NCI-H69 (cell line): Measurements from ENCODE around the gene IGF2BP2.
"Not testable (repeated sequence)": the region's sequence is repeated elsewhere in the genome, so short reads cannot be mapped to it uniquely, and the experiment has no call there.

Experiments
- DNase-seq: peaks from one replicate; lab custom pipeline; 2025; lab: John Stamatoyannopoulos, UW

The IGF2BP2 gene

DNA sequence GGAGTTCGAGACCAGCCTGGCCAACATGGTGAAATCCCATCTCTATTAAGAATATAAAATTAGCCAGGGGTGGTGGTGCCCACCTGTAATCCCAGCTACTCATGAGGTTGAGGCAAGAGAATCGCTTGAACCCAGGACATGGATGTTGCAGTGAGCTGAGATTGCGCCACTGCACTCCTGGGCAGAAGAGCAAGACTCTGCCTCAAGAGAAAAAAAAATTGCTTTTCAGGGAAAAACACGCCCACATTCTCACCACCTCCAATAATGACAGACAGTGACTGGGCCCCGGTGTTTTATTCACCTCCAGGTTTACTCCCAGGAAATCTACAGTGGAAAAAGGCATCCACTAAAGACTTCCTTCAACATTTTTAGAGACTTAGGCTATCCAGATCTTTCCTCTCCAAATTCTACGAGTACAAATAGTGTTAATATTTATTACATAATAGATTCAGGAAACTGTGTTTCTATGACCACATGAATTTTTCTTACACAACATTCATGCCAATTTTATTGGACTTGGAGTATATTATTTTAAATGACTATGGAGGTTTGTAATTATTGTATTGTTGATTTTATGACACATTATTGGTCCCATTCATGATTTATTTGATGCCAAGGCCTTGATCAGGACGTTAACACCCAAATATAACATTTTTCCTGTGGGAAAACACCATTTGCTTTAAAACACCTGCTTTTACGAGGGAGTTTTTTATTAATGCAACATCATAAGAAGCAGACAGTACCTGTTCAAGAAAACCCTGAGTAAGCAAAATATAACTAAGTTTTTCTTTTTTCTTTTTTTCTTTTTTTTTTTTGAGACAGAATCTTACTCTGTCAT is 26.6 kb downstream of the IGF2BP2 start:
- DNase-seq = no peak

DNA sequence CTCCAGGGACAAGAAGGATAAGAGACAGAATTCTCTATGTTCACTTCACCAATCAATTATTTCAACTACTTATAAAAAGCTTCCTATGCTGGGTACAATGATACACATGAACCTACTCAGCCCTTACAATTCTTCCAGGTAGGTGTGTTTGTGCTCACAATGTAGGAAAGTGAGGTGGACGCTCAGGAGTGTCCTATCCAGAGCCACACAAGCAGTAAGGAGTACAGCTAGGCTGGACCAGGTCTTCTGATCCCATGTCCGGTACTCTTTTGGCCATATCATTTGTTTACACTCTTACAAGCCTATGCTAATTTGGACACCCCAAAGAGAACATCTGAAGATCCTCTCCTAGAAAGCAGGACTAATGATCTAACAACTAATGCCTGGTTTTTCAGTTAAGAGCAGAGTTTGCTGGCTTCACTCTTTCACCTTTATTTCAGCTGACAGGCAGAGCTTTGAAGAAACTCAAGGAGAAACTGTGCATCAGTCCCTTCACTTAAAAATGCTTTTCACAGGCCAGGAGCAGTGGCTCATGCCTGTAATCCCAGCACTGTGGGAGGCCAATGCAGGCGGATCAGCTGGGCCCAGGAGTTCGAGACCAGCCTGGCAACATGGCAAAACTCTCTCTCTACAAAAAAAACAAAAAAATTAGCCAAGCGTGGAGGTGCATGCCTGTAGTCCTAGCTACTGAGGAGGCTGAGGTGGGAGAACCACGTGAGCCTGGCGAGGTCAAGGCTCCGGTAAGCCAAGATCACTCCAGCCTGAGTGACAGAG is 27.5 kb downstream of the IGF2BP2 start:
- no peak for DNase-seq

DNA sequence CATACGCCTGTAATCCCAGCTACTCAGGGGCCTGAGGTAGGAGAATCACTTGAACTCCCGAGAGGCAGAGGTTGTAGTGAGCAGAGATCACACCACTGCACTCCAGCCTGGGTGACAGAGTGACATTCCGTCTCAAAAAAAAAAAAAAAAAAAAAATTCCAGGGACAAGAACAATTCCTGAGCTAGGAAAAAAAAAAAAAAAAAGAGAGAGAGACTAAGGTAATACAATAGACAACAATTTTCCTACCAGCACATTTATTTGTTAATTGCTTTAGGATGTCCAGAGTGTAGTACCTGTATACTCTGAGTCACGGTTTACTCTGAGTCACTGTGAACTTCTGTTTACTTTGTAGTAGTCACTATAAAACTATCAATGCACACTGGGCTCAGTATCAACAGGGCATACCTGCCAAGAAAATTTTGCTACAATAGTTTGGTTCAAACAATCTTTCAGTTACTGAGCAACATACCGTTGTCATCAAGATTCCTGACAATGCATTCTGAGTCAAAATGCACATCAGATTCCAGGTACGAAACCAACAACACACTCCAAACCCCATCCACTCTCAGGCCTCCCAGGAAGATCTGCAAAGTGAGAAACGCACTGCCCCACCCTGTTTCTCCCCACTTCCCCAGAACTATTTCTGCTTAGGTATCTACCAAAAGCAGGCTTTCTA is 28.3 kb downstream of the IGF2BP2 start:
- peak; percentile 51 for DNase-seq

DNA sequence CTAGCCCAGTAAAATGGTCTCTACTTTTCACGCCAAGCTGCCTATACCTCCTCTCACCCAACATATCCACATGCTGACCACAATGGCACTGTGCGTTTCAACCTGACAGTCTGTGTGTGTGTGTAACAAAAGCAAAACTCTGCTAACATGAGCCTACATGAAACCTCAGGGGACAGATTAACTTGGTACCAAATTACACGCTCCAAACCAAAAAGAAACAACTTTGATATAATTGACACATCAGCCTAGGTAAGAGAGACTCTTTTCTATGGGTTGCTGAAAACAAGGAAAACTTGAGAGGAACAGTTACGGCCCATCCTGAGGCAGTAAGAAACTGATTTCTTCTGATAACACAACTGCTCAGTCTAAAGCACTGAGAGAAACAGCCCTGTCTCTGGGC is 31.5 kb downstream of the IGF2BP2 start:
- no peak for DNase-seq

DNA sequence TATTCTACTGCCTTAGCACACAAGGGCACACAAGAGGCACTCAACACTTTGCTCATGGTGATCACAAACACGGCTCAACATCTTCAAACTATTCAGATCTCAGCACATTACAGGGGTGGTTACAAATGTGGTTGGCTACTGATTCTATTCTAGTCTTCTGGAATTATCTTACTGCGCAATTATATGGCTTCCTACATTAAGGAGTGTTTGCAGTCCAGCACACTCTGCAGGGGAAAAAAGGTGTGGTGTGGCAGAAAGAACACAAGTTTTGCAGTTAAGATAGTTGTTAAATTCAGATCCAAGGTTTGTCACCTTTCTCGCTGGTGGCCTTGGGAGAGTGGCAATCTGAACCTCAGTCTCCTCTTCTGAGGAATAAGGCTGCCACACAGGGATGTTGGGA is 31.9 kb downstream of the IGF2BP2 start:
- no peak for DNase-seq

DNA sequence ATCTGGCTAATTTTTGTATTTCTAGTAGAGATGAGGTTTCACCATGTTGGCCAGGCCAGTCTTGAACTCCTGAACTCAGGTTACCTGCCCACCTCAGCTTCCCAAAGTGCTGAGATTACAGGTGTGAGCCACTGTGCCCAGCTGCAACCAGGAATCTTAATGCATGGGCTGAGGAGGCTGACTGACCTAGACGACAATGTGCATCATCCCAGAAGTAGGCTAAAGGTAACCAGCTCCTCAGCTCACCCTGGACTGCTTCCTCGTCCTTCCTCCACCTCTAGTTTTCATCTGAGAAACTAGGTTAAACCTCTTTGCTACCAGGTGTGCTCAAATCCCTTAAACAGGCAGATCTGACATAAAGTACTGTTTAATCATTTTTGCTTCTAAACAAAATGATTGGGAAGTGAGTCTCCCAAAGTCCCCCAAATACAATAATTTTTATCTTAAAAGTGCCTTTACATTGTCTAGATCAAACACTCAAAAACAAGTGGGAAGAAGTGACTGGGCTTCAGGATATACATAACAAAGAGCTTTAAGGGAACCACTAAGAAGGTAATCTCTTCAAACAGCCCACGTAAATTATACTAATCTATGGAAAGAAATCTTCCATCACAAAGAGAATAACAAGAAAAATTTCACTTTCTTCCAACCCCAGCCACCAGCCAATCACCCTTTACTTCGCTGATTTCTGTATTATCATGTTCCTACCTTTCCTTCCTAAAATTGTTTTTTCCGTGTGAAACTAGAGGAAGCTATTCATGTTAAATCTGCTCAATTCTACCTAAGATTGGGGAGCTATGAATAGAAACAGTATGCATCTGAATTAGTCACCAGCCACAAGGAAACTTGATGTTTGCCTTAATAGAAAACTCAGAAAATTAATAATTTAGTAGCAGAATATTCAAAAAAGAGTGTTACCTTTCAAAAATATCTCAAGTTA is 34.7 kb downstream of the IGF2BP2 start:
- DNase-seq = no peak

DNA sequence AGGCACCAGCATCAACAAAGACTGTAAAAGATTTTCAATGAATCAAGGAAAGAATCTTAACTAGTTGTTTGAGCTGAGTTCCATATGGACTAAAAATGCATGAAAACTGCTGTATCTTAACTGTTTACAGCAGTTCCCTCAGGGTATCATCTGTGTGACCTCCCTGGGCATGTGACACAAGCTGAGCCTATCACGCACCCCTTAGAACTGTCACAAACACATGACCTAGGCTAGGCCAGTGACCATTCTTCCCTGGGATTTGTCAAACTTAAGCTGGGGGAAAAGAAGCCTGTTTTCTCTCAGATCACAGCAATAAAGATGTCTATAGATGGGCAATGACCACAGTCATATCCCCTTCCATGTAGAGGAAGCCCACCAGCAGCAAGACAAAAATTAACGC is 35.7 kb downstream of the IGF2BP2 start:
- no peak for DNase-seq

DNA sequence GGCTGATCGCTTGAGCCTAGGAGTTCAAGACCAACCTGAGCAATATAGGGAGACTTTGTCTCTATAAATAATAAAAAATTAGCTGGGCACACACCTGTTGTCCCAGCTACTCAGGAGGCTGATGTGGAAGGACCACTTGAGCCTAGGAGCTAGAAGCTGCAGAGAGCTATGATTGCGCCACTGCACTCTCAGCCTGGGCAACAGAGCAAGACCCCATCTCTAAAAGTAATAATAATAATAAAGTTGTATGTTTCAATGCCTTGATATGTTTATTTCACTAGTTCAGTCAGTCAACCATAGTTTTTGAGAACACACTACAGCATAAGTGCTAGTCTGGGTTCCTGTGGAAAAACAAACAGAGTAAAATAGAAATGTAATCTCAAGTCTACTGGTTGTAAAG is 36.5 kb downstream of the IGF2BP2 start:
- DNase-seq = no peak

DNA sequence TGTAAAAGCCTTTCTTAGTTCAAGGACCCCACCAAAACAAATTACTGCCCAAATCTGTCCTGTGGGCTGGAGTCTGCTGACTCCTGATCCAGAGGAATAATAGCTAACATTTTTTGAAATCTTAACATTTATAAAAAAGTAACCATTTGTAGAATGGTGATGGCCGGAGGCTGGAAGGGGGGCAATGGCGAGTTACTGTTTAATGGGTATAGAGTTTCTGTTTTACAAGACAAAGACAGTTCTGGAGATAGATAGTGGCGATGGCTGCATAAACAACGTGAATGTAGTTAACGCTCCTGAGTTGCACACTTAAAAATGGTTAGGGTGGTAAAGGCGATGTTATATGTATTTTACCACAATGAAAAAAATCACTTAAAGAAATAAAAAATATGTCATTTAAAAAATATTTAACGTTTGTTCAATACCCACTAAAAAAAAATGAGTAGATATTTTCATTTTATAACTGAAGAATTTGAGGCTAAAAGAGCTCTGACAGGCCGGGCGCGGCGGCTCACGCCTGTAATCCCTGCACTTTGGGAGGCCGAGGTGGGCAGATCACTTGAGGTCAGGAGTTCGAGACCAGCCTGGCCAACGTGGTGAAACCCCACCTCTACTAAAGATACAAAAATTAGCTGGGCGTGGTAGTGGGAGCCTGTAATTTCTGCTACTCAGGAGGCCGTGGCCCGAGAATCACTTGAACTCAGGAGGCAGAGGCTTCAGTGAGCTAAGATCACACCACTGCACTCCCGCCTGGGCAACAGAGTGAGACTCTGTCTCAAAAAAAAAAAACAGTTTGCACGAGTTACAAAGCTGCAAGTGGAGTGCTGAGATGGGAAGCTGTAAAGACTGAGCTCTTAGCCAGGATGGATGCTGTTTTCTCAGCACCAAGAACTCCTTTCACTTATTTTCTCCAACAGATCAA is 37.6 kb downstream of the IGF2BP2 start:
- no peak for DNase-seq

DNA sequence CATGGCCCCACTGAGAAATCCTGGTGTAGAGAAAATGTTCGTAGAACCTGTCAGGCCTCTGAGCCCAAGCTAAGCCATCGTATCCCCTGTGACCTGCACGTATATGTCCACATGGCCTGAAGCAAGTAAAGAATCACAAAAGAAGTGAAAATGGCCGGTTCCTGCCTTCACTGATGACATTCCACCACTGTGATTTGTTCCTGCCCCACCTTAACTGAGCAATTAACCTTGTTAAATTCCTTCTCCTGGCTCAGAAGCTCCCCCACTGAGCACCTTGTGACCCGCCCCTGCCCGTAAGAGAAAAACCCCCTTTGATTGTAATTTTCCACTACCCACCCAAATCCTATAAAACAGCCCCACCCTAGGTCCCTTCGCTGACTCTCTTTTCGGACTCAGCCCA is 38.6 kb downstream of the IGF2BP2 start:
- DNase-seq = not testable (repeated sequence)

DNA sequence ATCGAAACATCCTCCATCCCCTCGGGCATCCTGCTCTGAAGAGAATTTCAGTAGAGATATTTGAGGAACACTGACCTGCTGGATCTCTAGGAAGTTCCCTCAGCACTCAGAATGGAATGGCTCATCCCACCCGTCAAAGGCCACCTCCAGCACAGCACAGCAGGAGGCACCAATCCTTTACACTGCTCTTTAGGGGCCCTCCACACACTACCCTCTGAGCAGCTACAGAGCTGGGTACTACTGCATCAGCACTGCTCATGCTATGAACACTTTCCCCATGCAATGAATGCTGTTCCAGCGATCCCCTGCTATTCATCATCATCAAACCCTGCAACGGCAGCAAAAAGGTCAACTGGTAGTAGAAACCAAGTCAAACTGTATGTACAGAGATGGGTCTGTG is 40.5 kb downstream of the IGF2BP2 start:
- no peak for DNase-seq

DNA sequence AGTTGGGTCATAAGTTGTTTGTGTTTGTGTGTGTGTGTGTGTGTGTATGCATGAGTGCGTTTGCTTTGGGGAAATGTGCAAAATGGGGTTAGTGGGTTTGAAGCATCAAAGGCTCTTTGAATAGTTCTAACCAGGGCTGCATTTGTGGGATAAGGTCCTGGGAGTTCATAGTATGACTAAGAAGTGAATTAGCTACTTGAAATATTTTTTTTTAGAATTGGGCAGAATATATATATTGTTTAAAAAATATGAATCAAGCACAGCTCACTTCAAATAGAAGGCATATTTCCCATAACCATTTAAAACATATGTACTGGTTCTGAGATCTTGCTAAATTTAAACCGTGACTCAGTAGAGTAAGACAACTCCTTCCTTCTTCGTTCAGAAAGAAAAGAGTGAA is 43.1 kb downstream of the IGF2BP2 start:
- no peak for DNase-seq

DNA sequence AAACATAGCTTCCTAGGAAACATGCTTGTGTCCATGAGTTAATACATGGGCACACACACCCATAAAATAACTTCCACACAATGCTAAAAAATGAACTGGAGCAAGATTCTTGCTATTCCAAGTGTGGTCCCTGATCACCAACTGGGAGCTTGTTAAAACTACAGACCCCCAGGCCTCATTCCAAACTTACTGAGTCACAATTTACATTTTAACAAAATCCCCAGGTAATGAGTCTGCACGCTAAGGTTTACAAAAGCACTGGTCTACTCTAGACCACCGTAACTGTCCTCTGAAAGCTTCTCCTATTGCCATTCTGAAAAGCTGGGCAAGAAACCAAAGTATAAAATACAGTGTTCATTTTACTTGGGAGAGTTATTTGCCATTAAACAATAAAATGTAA is 45.4 kb downstream of the IGF2BP2 start:
- DNase-seq = no peak

DNA sequence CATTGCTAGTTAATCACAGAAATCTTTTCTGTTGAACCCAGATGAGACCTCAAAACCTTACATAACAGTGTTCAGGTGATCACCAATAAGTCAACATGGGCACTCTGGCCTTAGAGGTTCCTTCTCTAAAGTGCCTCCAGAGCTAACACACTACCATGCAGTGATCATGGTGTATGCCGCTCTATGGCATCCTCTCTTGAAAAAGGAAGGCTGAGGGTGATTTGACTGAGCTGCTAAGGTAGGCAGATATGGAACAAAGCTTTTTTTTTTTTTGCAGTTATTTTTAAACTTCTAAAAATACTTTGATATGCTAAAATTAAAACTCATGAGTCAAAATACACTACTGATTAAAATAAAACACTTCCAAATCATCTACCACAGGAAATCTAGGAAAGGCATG is 46.0 kb downstream of the IGF2BP2 start:
- DNase-seq = no peak

DNA sequence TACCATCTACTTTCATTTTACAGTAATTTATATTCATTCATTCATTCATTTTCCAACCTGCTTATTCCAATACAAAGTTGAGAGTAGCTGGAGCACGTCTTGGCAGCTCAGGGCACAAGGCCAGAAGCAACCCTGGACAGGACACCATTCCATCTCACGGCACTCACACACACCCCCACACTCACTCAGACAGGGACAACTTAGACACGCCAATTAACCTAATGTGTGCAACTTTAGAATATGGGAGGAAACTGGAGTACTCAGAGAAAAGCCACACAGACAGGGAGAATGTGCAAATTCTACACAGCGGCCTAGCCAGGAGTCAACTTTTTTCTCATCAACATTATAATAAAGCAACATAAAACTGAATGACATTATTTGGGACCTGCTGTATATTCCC is 46.7 kb downstream of the IGF2BP2 start:
- no peak for DNase-seq

DNA sequence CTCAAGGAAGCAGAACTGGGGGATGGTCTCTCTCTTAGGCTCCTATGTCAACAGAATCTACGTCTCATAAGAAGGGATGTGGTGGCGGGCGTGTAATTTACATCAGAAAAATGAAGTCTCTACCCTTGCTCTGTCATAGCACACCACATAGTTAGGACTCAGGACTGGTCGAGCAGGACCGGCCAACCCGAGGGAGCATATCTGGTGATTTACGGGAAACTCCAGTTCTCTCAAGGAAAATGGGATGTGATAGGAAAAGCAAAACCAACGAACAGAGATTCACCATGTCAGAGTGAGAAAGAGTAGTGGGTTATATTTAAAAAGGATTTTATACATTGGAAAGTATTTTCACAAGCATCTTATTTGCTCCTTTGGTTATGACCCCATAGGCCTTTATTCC is 54.7 kb downstream of the IGF2BP2 start:
- no peak for DNase-seq

DNA sequence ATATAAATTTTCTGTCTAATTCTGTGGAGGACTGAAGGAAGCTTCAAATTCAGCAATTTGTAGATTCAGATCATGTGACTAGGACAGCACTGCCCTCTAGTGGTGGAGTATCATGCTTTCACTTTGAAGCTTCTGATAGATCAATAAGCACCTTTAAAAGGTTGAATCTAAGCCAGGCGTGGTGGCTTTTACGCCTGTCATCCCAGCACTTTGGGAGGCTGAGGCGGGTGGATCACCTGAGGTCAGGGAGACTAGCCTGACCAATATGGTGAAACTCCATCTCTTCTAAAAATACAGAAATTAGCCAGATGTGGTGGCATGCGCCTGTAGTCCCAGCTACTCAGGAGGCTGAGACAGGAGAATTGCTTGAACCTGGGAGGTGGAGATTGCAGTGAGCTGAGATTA is 56.3 kb downstream of the IGF2BP2 start:
- DNase-seq = peak; percentile 73

DNA sequence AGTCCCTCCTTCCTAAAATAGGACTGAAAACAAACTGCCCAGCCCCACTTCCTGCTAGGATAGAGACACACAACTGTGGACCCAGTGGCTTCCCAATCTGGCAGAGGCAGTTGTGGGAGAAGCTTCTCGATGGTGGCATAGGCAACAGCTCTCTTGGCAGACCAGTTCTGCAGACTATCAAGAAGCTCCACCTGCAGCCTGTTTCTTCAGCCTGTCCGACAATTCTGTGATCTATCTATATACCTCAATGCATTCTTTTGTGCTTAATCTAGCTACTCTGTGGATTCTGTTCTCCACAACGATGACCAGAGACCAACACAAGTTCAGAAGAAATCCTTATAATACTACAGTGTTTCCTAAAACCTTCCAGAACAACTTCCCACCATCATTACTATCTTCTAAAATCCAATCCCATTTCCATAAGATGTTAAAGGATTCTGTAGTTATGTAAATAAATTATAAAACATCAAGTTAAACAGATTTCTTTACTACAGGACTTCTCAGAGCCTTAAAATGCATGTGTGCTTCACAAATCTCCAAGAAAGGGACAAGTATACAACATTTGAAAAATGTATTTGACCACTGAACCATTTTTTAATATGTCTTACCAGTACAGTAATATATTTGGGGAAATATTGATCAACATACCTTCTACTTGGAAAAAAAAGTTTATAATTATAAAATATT is 57.7 kb downstream of the IGF2BP2 start:
- DNase-seq = no peak

DNA sequence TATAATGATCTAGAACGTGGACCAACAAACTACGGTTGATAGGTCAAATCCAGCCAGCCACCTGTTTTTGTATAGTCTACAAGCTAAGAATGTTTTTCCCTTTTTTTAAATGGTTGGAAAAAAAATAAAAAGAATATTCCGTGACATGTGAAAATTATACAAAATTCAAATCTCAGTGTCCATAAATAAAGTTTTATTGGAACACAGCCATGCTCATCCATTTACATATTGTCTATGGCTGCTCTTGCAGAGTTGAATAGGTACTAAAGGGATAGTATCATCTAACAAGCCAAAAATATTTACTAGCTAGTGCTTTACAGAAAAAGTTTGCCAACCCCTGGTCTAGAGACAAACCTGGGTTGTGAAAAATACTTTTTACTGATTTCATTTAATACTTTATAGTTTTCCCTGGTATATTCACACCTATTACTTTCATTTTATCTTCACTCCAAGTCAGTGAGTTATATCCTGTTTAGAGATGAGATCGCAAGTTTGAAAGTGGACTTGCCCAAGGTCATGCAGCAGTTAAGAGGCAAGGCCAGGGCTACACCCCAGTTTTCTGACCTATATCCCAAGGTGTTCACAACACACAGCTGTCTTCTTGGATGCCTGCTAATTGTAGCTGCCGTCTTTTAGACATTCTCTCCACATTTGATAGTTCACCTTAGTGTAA is 58.4 kb downstream of the IGF2BP2 start:
- no peak for DNase-seq

DNA sequence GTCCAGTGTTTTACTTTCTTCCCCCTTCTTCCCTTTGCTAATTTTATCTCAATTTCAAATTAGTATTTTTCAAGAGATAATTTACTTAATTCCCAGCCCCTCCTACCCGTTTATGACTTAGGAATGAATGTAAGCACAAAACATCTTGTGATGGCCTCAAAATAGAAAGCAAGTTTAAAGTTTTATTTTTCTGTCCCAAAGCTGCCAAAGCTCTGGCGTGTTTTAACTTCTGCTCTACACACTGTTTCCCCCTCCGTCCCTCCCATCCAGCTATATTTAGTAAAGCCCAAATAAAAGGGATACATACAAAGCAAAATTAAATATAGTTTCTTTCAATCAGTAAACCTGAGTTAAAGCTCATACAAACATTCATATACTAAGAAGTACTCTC is 59.9 kb downstream of the IGF2BP2 start:
- no peak for DNase-seq
